ENCODE data around the gene SELENOO.

DNA sequence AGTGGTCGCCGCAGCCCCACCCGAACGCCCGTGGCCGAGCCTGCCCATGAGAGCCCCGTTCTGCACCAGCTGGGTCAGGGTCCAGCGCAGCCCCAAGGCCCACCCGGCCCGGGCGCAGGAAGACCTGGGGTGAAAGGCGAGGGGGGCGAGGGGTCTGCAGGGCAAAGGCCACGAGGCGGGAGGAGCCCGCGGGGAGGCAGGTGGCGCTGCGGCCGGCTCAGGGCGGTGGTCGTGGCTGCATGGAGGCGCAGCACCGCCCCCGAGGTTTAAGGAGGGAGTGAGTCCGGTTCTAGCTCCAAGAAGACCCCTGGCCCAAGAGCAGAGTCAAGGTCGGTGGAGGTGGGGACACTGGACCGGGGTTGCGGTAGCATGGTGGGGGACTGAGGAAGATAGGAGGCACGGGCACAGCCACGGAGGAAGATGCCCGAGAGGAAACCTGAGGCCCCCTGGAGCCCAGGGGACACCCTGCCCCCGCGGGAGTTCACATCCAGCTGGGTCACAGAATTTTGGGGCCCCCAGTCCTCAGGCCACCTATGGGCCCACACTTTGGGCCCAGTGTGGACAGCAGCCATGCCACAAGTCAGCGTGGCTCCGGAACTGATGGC is 50.8 kb downstream of the SELENOO start:
- TF ChIP-seq, protein P1, sequence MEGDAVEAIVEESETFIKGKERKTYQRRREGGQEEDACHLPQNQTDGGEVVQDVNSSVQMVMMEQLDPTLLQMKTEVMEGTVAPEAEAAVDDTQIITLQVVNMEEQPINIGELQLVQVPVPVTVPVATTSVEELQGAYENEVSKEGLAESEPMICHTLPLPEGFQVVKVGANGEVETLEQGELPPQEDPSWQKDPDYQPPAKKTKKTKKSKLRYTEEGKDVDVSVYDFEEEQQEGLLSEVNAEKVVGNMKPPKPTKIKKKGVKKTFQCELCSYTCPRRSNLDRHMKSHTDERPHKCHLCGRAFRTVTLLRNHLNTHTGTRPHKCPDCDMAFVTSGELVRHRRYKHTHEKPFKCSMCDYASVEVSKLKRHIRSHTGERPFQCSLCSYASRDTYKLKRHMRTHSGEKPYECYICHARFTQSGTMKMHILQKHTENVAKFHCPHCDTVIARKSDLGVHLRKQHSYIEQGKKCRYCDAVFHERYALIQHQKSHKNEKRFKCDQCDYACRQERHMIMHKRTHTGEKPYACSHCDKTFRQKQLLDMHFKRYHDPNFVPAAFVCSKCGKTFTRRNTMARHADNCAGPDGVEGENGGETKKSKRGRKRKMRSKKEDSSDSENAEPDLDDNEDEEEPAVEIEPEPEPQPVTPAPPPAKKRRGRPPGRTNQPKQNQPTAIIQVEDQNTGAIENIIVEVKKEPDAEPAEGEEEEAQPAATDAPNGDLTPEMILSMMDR (IDR thresholded peaks at IDR 0.05) = no peak
- no peak for TF ChIP-seq POLR2A (IDR thresholded peaks at IDR 0.05)
- TF ChIP-seq POLR2AphosphoS5 (IDR thresholded peaks at IDR 0.05) = no peak

Measured in breast epithelium (tissue), 3 donors.